Mesendoderm (in vitro differentiated cells): ENCODE measurements around the gene DPYD.

ENCODE experiments used
- DNase-seq: peaks from one replicate; pipeline ENCODE4 v3.0.0; 2013
- H2AK5ac ChIP-seq: 2 replicates; pipeline ENCODE4 v1.6.1; 2013; ENCODE audit warnings: low read length, inconsistent platforms
- H2BK120ac ChIP-seq: 2 replicates; pipeline ENCODE4 v1.6.1; 2013; ENCODE audit warnings: low read depth, mild to moderate bottlenecking, low read length, moderate library complexity, mixed read lengths
- H2BK15ac ChIP-seq: replicated peaks from 2 replicates; pipeline ENCODE4 v1.6.1; 2013; ENCODE audit warnings: low read depth, mild to moderate bottlenecking, moderate library complexity
- H2BK5ac ChIP-seq: 2 replicates; pipeline ENCODE4 v1.6.1; 2013; ENCODE audit warnings: low read length, inconsistent platforms
- H3K18ac ChIP-seq: 2 replicates; pipeline ENCODE4 v1.6.1; 2013; ENCODE audit warnings: mild to moderate bottlenecking, low read length, mixed read lengths
- H3K23ac ChIP-seq: one replicate; pipeline ENCODE4 v1.6.1; 2013; ENCODE audit warnings: low read length
- H3K27ac ChIP-seq: 2 replicates; pipeline ENCODE4 v1.5.1; 2013; ENCODE audit warnings: low read depth, mild to moderate bottlenecking, inconsistent platforms, low read length, moderate library complexity
- H3K27me3 ChIP-seq: 2 replicates; pipeline ENCODE4 v1.6.1; 2013; ENCODE audit warnings: low read length, control low read depth, mild to moderate bottlenecking, inconsistent platforms; ENCODE audit not compliant: insufficient read depth, poor library complexity
- H3K36me3 ChIP-seq: 2 replicates; pipeline ENCODE4 v1.6.1; 2013; ENCODE audit warnings: low read length, inconsistent platforms; ENCODE audit not compliant: control insufficient read depth, insufficient read depth
- H3K4ac ChIP-seq: one replicate; pipeline ENCODE4 v1.6.1; 2013; ENCODE audit warnings: low read depth, mild to moderate bottlenecking, low read length, moderate library complexity
- H3K4me1 ChIP-seq: 2 replicates; pipeline ENCODE4 v1.6.1; 2013; ENCODE audit warnings: low read depth, low read length, inconsistent platforms; ENCODE audit not compliant: control insufficient read depth
- H3K4me2 ChIP-seq: 2 replicates; pipeline ENCODE4 v1.6.1; 2013; ENCODE audit warnings: low read length
- H3K4me3 ChIP-seq: 2 replicates; pipeline ENCODE4 v1.5.1; 2013; ENCODE audit warnings: mild to moderate bottlenecking, low read length
- H3K56ac ChIP-seq: one replicate; pipeline ENCODE4 v1.6.1; 2013; ENCODE audit warnings: low read length
- H3K79me1 ChIP-seq: 2 replicates; pipeline ENCODE4 v1.6.1; 2013; ENCODE audit warnings: low read length, inconsistent platforms
- H3K79me2 ChIP-seq: 2 replicates; pipeline ENCODE4 v1.6.1; 2013; ENCODE audit warnings: mild to moderate bottlenecking, low read length; ENCODE audit not compliant: control insufficient read depth, insufficient read depth
- H3K9ac ChIP-seq: 2 replicates; pipeline ENCODE4 v1.6.1; 2013; ENCODE audit warnings: low read length, inconsistent platforms
- H4K5ac ChIP-seq: one replicate; pipeline ENCODE4 v1.6.1; 2013; ENCODE audit warnings: low read length
- H4K8ac ChIP-seq: one replicate; pipeline ENCODE4 v1.6.1; 2013; ENCODE audit warnings: low read depth, mild to moderate bottlenecking, control low read depth, low read length, moderate library complexity
- WGBS: extraction: QIAGEN DNeasy Blood & Tissue Kit; methylation state at CpG from one replicate; pipeline ENCODE4 v1.1.7; 2013; ENCODE audit warnings: low lambda C conversion rate, missing lambda C conversion rate; ENCODE audit not compliant: insufficient coverage; ENCODE audit errors: extremely low coverage; 5-methylcytosine and 5-hydroxymethylcytosine counted together

DPYD gene

GRCh38 chr1:97660431-97661105 lies 260.3 kb downstream of the DPYD start:
- Histone ChIP-seq H3K36me3 (no peaks in the 10 kb centered on the region), H2BK15ac (no peak overlapping the region), H3K4me3 (no peak overlapping the region), H2BK120ac (no peak overlapping the region), H2AK5ac (no peak overlapping the region), H3K4ac (no peak overlapping the region), H3K18ac (no peak overlapping the region), H3K79me2 (no peaks in the 10 kb centered on the region), H2BK5ac (no peak overlapping the region), H3K9ac (no peak overlapping the region), H4K8ac (no peak overlapping the region), H4K5ac (no peak overlapping the region), H3K79me1 (no peaks in the 10 kb centered on the region), H3K27me3 (no peaks in the 10 kb centered on the region), H3K23ac (no peak overlapping the region), H3K4me2 (no peak overlapping the region), H3K56ac (no peak overlapping the region), H3K27ac (no peak overlapping the region), H3K4me1 (no peaks in the 10 kb centered on the region)
- WGBS = no CpG with 5 or more reads among the region's 2 CpGs
- no peak for DNase-seq

GRCh38 chr1:97654876-97655585 lies 265.8 kb downstream of the DPYD start:
- no peak overlapping the region for H4K8ac ChIP-seq
- no peaks in the 10 kb centered on the region for H3K79me1 ChIP-seq
- no peak overlapping the region for H3K4ac ChIP-seq
- no peak for DNase-seq
- no peak overlapping the region for H4K5ac ChIP-seq
- H3K56ac ChIP-seq = no peak overlapping the region
- no peak overlapping the region for H2BK15ac ChIP-seq
- no peaks in the 10 kb centered on the region for H3K79me2 ChIP-seq
- no peak overlapping the region for H3K4me3 ChIP-seq
- no peak overlapping the region for H3K27ac ChIP-seq
- no peaks in the 10 kb centered on the region for H3K27me3 ChIP-seq
- H2BK5ac ChIP-seq = no peak overlapping the region
- H3K4me2 ChIP-seq = no peak overlapping the region
- no peaks in the 10 kb centered on the region for H3K4me1 ChIP-seq
- no peak overlapping the region for H3K9ac ChIP-seq
- H3K36me3 ChIP-seq = no peaks in the 10 kb centered on the region
- H2AK5ac ChIP-seq = no peak overlapping the region
- no CpG with 5 or more reads among the region's 3 CpGs for WGBS
- no peak overlapping the region for H3K18ac ChIP-seq
- H3K23ac ChIP-seq = no peak overlapping the region
- H2BK120ac ChIP-seq = no peak overlapping the region

- Histone ChIP-seq H3K23ac (no peak overlapping the region), H4K8ac (no peak overlapping the region), H3K4ac (no peak overlapping the region), H3K4me3 (no peak overlapping the region), H3K9ac (no peak overlapping the region), H4K5ac (no peak overlapping the region), H2AK5ac (no peak overlapping the region), H3K18ac (no peak overlapping the region), H2BK15ac (no peak overlapping the region), H3K4me1 (no peaks in the 10 kb centered on the region), H3K4me2 (no peak overlapping the region), H3K27me3 (no peaks in the 10 kb centered on the region), H3K27ac (no peak overlapping the region), H3K56ac (no peak overlapping the region), H2BK120ac (no peak overlapping the region), H3K36me3 (no peaks in the 10 kb centered on the region), H3K79me2 (no peaks in the 10 kb centered on the region), H2BK5ac (no peak overlapping the region), H3K79me1 (no peaks in the 10 kb centered on the region)
- WGBS = no CpG with 5 or more reads among the region's 3 CpGs
- no peak for DNase-seq
These were observed 269.6 kb downstream of the DPYD start for GRCh38 chr1:97651250-97651649.

- H3K27ac ChIP-seq = no peak overlapping the region
- WGBS = no CpG with 5 or more reads among the region's 4 CpGs
- no peak for DNase-seq
- H4K8ac ChIP-seq = no peak overlapping the region
- H3K79me1 ChIP-seq = no peaks in the 10 kb centered on the region
- H2BK15ac ChIP-seq = no peak overlapping the region
- H3K23ac ChIP-seq = no peak overlapping the region
- no peaks in the 10 kb centered on the region for H3K27me3 ChIP-seq
- no peaks in the 10 kb centered on the region for H3K79me2 ChIP-seq
- H2BK120ac ChIP-seq = no peak overlapping the region
- no peak overlapping the region for H2BK5ac ChIP-seq
- no peak overlapping the region for H3K4ac ChIP-seq
- no peak overlapping the region for H3K56ac ChIP-seq
- H4K5ac ChIP-seq = no peak overlapping the region
- H3K36me3 ChIP-seq = no peaks in the 10 kb centered on the region
- H3K4me1 ChIP-seq = no peaks in the 10 kb centered on the region
- no peak overlapping the region for H3K9ac ChIP-seq
- H3K4me3 ChIP-seq = no peak overlapping the region
- no peak overlapping the region for H2AK5ac ChIP-seq
- H3K18ac ChIP-seq = no peak overlapping the region
- no peak overlapping the region for H3K4me2 ChIP-seq
These were observed 271.2 kb downstream of the DPYD start for GRCh38 chr1:97649591-97649990.

GRCh38 chr1:97647776-97648175 lies 273.1 kb downstream of the DPYD start:
- H3K79me1 ChIP-seq = no peaks in the 10 kb centered on the region
- H3K56ac ChIP-seq = no peak overlapping the region
- no peak overlapping the region for H3K9ac ChIP-seq
- H3K23ac ChIP-seq = no peak overlapping the region
- DNase-seq = no peak
- H3K18ac ChIP-seq = no peak overlapping the region
- H2AK5ac ChIP-seq = no peak overlapping the region
- H3K4me1 ChIP-seq = no peaks in the 10 kb centered on the region
- H3K79me2 ChIP-seq = no peaks in the 10 kb centered on the region
- H3K27ac ChIP-seq = no peak overlapping the region
- H2BK5ac ChIP-seq = no peak overlapping the region
- no peak overlapping the region for H3K4ac ChIP-seq
- no peaks in the 10 kb centered on the region for H3K36me3 ChIP-seq
- H3K4me3 ChIP-seq = no peak overlapping the region
- H4K5ac ChIP-seq = no peak overlapping the region
- H4K8ac ChIP-seq = no peak overlapping the region
- no peak overlapping the region for H2BK15ac ChIP-seq
- no peaks in the 10 kb centered on the region for H3K27me3 ChIP-seq
- H3K4me2 ChIP-seq = no peak overlapping the region
- H2BK120ac ChIP-seq = no peak overlapping the region

- Histone ChIP-seq H4K5ac (no peak overlapping the region), H3K23ac (no peak overlapping the region), H2BK15ac (no peak overlapping the region), H3K4me2 (no peak overlapping the region), H3K27ac (no peak overlapping the region), H3K36me3 (no peaks in the 10 kb centered on the region), H3K27me3 (no peaks in the 10 kb centered on the region), H4K8ac (no peak overlapping the region), H3K18ac (no peak overlapping the region), H3K56ac (no peak overlapping the region), H3K79me1 (no peaks in the 10 kb centered on the region), H3K4me1 (no peaks in the 10 kb centered on the region), H3K9ac (no peak overlapping the region), H2BK5ac (no peak overlapping the region), H3K4me3 (no peak overlapping the region), H3K4ac (no peak overlapping the region), H2BK120ac (no peak overlapping the region), H2AK5ac (no peak overlapping the region), H3K79me2 (no peaks in the 10 kb centered on the region)
- DNase-seq = no peak
- no CpG with 5 or more reads among the region's 1 CpG for WGBS
These were observed 274.8 kb downstream of the DPYD start for GRCh38 chr1:97646071-97646470.
